Hepatocyte (in vitro differentiated cells): Measurements from ENCODE around the gene EEF1AKMT3. TPM values are rescaled to one million over a fixed set of nuclear protein-coding genes. Genes with fewer than 3 reads are reported as not detected.

Experiments
- DNase-seq: peaks from one replicate; pipeline ENCODE4 v3.0.0-alpha.2; 2016; ENCODE audit warnings: low spot score
- H2AFZ ChIP-seq: fragments of 200-600 bp; sonication (generic); 2 replicates; pipeline ENCODE4 v1.6.0; 2016; ENCODE audit warnings: antibody characterized with exemption, mild to moderate bottlenecking
- H3K27ac ChIP-seq: fragments of 200-600 bp; sonication (generic); 2 replicates; pipeline ENCODE4 v1.5.1; 2016; ENCODE audit warnings: mild to moderate bottlenecking
- H3K27me3 ChIP-seq: fragments of 200-600 bp; sonication (generic); 2 replicates; pipeline ENCODE4 v1.6.1; 2016
- H3K36me3 ChIP-seq: fragments of 200-600 bp; sonication (generic); replicated peaks from 2 replicates; pipeline ENCODE4 v1.5.1; 2016; ENCODE audit warnings: low read depth; ENCODE audit not compliant: insufficient read depth
- H3K4me1 ChIP-seq: fragments of 200-600 bp; sonication (generic); 2 replicates; pipeline ENCODE4 v1.5.1; 2016; ENCODE audit warnings: mild to moderate bottlenecking, moderate library complexity; ENCODE audit not compliant: insufficient read depth
- H3K4me2 ChIP-seq: fragments of 200-600 bp; sonication (generic); 2 replicates; pipeline ENCODE4 v1.6.0; 2016
- H3K4me3 ChIP-seq: fragments of 200-600 bp; sonication (generic); 2 replicates; pipeline ENCODE4 v1.5.1; 2016; ENCODE audit warnings: mild to moderate bottlenecking
- H3K79me2 ChIP-seq: fragments of 200-600 bp; sonication (generic); 2 replicates; pipeline ENCODE4 v1.6.0; 2017; ENCODE audit warnings: mild to moderate bottlenecking
- H3K9me2 ChIP-seq: fragments of 200-600 bp; sonication (generic); replicated peaks from 2 replicates; pipeline ENCODE4 v1.6.0; 2017; ENCODE audit warnings: mild to moderate bottlenecking; ENCODE audit not compliant: insufficient read depth
- H3K9me3 ChIP-seq: fragments of 200-600 bp; sonication (generic); 2 replicates; pipeline ENCODE4 v1.5.1; 2016; ENCODE audit warnings: low read depth, mild to moderate bottlenecking
- H4K20me1 ChIP-seq: fragments of 200-600 bp; sonication (generic); 2 replicates; pipeline ENCODE4 v1.6.0; 2016; ENCODE audit warnings: mild to moderate bottlenecking; ENCODE audit not compliant: insufficient read depth, poor library complexity, severe bottlenecking
- CTCF ChIP-seq: fragments of 200-600 bp; sonication (generic); IDR thresholded peaks from 2 replicates; pipeline ENCODE4 v1.5.1; 2016; ENCODE audit warnings: antibody characterized with exemption, mild to moderate bottlenecking; ENCODE audit not compliant: poor library complexity
- EZH2 ChIP-seq: fragments of 200-600 bp; sonication (generic); IDR thresholded peaks from 2 replicates; pipeline ENCODE4 v1.6.1; 2016; ENCODE audit warnings: antibody characterized with exemption, mild to moderate bottlenecking, borderline replicate concordance
- EZH2phosphoT487 ChIP-seq: fragments of 200-600 bp; sonication (generic); IDR thresholded peaks from one replicate; pipeline ENCODE4 v1.6.1; 2018; ENCODE audit warnings: antibody characterized with exemption, mild to moderate bottlenecking, low read depth, moderate library complexity; ENCODE audit not compliant: unreplicated experiment, severe bottlenecking
- WGBS: methylation state at CpG from one replicate; pipeline ENCODE4 v1.1.6; 2016; ENCODE audit warnings: low lambda C conversion rate; ENCODE audit errors: missing lambda C conversion rate; 5-methylcytosine and 5-hydroxymethylcytosine counted together
- polyA plus RNA-seq: library from polyadenylated mRNA; unstranded; fragments of >200 nt; fragmentation: Nextera tagmentation; extraction: Ambion mirVana; gene quantifications from 2 replicates; pipeline ENCODE4 v1.2.1, GENCODE V29; 2016
- total RNA-seq: library from RNA; depleted of rRNA; stranded (reverse); fragments of >200 nt; gene quantifications from 2 replicates; pipeline ENCODE4 v1.2.3, GENCODE V29; 2014

Gene EEF1AKMT3
- total and polyA plus RNA-seq, 2 experiments from 2014 or later = 4.5 to 7.6 TPM

DNA sequence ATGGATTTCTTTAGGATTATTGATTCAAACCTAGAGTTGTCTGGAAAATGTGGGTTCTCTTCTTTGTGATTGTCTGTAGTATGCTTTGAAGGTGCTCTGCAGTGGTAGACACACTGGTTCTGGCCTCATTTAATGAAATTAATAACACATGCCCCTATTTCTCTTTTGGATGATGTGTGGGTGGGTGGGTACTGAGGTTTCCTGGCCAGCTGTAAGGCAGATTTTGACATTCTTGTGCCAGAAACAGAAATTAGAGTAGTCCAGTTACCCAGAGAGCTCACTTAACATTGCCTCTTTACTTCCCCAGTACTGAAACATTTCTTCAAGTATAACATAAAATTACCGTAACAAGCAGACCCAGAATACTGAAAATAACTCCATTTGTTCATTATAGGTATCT, 24.6 kb downstream of the EEF1AKMT3 start:
- Histone ChIP-seq H3K4me2 (no peak overlapping the region), H3K9me2 (no peaks in the 10 kb centered on the region), H3K27me3 (no peaks in the 10 kb centered on the region), H3K79me2 (no peaks in the 10 kb centered on the region), H3K36me3 (no peaks in the 10 kb centered on the region), H2AFZ (no peak overlapping the region), H3K27ac (no peak overlapping the region), H3K4me1 (no peaks in the 10 kb centered on the region), H3K4me3 (no peak overlapping the region), H4K20me1 (no peaks in the 10 kb centered on the region), H3K9me3 (no peaks in the 10 kb centered on the region)
- WGBS = 97% methylated on average over 1 of the region's 1 CpG
- DNase-seq = no peak
- TF ChIP-seq EZH2phosphoT487 (no peak), CTCF (no peak), EZH2 (no peak)

- no peaks in the 10 kb centered on the region for H3K9me2 ChIP-seq
- TF ChIP-seq EZH2phosphoT487 (no peak), EZH2 (no peak), CTCF (no peak)
Observed at GRCh38 chr12:57797933-57798332, 25.5 kb downstream of the EEF1AKMT3 start.

DNA sequence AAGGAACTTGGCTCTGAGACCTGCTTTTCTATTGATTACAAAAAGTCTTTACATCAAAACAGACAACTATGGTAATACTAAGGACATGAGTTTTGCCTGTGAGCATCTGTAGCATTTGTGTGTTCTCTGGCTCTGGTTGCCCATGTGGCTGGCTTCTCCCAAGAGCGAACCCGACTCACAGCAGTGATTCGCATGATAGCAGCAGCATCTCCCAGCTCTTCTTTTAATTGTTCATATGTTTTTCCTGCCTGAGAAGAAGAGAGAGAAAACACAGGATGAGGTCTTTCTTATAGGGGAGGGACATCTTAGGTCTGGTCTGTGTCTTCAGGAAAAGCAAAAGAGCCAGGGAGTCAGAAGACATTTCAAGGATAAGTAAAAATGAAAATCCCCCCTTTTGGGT, 28.6 kb downstream of the EEF1AKMT3 start:
- 97% methylated on average over 3 of the region's 3 CpGs for WGBS
- Histone ChIP-seq H3K27me3 (no peaks in the 10 kb centered on the region), H3K79me2 (no peaks in the 10 kb centered on the region), H4K20me1 (no peaks in the 10 kb centered on the region), H3K9me3 (no peaks in the 10 kb centered on the region), H3K27ac (no peak overlapping the region), H3K36me3 (no peaks in the 10 kb centered on the region), H3K4me3 (no peak overlapping the region), H3K4me1 (no peaks in the 10 kb centered on the region), H3K9me2 (no peaks in the 10 kb centered on the region), H3K4me2 (no peak overlapping the region), H2AFZ (no peak overlapping the region)
- no peak for TF ChIP-seq EZH2phosphoT487
- no peak for DNase-seq

More at GRCh38 chr12:57797933-57798332, 25.5 kb downstream of the EEF1AKMT3 start:
- no peak overlapping the region for H3K27ac ChIP-seq
- H4K20me1 ChIP-seq = no peaks in the 10 kb centered on the region
- DNase-seq = no peak
- no peaks in the 10 kb centered on the region for H3K79me2 ChIP-seq
- H3K4me3 ChIP-seq = no peak overlapping the region
- H3K36me3 ChIP-seq = no peaks in the 10 kb centered on the region
- H3K4me1 ChIP-seq = no peaks in the 10 kb centered on the region
- no peaks in the 10 kb centered on the region for H3K9me3 ChIP-seq
- 93% methylated on average over 1 of the region's 1 CpG for WGBS
- H2AFZ ChIP-seq = no peak overlapping the region
- H3K27me3 ChIP-seq = no peaks in the 10 kb centered on the region
- no peak overlapping the region for H3K4me2 ChIP-seq

- Histone ChIP-seq H2AFZ (no peak overlapping the region), H3K79me2 (no peaks in the 10 kb centered on the region), H3K4me1 (no peaks in the 10 kb centered on the region), H3K9me3 (no peaks in the 10 kb centered on the region), H3K9me2 (no peaks in the 10 kb centered on the region), H3K27me3 (no peaks in the 10 kb centered on the region), H4K20me1 (no peaks in the 10 kb centered on the region), H3K4me2 (no peak overlapping the region), H3K4me3 (no peak overlapping the region), H3K36me3 (no peaks in the 10 kb centered on the region), H3K27ac (no peak overlapping the region)
- no peak for TF ChIP-seq EZH2
- no peak for TF ChIP-seq EZH2phosphoT487
- TF ChIP-seq CTCF = no peak
- no peak for DNase-seq
- 83% methylated on average over 1 of the region's 1 CpG for WGBS
Observed at GRCh38 chr12:57802607-57803006, 30.2 kb downstream of the EEF1AKMT3 start.
